GM21390 (cell line): ENCODE data around the gene XPO1.
A peak's percentile ranks its signal among the peaks of the same experiment; 100 is the strongest.
"Not testable (repeated sequence)": the region's sequence is repeated elsewhere in the genome, so short reads cannot be mapped to it uniquely, and the experiment has no call there.

Experiments used
- ATAC-seq: cut with Tn5 transposase; IDR thresholded peaks from one replicate; pipeline ENCODE4 v1.9.1; 2021; ENCODE audit not compliant: unreplicated experiment

XPO1 gene

DNA sequence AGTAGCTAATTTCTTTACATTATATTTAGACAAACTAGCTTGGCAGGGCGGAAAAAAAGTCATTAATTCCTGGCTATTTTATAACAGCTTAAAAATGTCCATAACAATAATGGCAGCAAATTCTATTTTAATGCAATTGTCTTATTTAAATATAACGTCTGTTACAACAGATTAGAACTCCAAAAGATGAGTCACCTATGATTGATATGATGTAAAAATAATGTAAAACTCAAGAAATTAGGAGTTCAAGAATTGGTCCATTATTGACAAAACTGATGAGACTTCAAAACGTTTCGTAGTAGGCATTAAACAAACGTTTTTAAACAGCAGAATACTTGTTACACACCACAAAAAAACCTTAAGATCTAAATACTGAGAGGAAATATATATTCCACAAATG lies 2.7 kb downstream of the XPO1 start:
- ATAC-seq = no peak

DNA sequence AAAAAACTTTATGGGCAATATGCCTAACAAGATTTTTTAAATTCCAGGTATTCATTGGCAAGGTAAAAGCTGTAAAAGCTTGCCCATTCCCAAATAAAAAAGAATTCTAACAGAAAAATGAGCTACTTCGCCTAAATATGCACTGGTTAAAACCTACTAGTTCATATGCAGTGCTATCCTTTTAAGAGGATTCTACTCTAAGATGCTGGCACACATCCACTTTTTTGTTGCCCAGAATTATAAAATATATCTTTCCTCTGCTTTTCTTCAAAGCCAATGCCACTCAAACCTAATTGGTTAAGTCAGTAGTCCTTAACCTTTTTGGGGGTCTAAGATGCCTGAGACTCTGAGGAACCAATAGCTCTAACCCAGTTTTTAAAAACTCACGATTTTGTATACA lies 3.2 kb downstream of the XPO1 start:
- ATAC-seq = no peak

DNA sequence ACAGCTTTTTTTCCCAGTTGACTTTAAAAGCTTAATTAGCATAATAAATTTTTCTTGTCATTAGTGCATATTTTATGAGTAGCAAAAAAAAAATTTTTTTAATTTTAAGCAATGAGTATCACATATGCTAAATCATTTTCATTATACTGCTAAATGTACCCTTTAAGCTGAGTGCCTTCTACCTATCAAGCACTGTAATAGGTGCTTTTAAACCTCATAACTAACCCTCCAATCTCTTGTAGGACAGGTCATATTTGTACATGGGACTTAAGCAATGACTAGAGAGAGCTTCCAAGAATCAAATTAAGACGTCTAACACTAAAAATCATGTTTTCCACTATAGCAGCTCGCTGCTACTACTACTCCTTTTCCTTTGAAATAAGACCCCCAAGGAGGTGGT lies 7.4 kb downstream of the XPO1 start:
- ATAC-seq = no peak

- ATAC-seq = no peak
Observed at GRCh38 chr2:61529944-61530735, 8.0 kb downstream of the XPO1 start.

- no peak for ATAC-seq
Observed at GRCh38 chr2:61520261-61520660, 17.9 kb downstream of the XPO1 start.

DNA sequence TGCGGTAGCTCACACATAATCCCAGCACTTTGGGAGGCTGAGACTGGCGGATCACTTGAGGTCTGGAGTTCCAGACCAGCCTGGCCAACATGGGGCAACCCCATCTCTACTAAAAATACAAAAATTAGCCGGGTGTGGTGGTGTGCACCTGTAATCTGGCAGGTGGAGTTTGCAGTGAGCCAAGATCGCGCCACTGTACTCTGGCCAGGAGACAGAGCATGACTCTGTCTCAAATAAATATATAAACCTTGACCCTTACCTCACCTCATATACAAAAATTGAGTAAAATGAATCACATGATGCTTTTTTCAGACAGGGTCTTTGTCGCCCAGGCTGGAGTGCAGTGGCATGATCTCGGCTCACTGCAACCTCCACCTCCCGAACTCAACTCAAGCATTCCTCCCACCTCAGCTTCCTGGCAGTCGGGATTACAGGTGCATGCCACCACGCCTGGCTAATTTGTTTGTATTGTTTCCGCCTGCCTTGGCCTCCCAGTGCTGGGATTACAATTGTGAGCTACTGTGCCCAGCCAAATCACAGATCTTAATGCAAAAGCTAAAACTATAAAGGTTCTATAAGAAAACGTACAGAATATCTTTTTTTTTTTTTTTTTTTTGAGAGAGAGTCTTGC lies 25.3 kb downstream of the XPO1 start:
- no peak for ATAC-seq

DNA sequence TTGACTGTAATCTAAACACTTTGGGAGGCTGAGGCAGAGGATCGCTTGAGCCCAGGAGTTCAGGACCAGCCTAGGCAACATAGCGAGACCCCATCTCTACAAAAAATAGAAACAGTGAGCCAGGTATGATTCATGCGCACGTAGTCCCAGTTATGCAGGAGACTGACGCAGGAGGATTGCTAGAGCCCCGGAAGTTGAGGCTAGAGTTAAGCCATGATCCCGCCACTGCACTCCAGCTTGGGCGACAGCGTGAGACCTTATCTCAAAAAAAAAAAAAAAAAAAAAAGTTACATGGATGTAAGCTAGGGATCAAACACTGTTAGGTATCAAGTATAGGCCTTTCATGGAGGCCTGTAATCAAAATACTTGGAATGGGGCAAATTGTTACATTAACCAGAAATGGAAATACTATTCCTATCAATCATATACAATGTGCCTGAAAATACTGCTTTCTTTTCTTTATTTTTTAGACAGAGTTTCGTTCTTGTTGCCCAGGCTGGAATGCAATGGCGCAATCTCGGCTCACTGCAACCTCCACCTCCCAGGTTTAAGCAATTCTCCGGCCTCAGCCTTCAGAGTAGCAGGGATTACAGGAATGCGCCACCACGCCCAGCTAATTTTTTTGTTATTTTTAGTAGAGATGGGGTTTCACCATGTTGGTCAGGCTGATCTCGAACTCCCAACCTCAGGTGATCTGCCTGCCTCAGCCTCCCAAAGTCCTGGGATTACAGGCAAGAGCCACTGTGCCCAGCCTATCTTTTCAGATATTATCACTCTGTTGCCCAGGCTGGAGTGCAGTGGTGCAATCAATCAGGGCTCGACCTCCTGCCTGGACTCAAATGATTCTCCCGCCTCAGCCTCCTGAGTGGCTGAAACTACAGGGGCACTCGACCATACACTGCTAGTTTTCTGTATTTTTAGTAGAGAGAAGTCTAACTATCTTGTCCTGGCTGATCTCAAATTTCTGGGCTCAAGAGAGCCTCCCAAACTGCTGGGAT lies 27.2 kb downstream of the XPO1 start:
- ATAC-seq = no peak

- ATAC-seq = no peak
Observed at GRCh38 chr2:61504949-61505348, 33.2 kb downstream of the XPO1 start.

- no peak for ATAC-seq
Observed at GRCh38 chr2:61499060-61499459, 39.1 kb downstream of the XPO1 start.

DNA sequence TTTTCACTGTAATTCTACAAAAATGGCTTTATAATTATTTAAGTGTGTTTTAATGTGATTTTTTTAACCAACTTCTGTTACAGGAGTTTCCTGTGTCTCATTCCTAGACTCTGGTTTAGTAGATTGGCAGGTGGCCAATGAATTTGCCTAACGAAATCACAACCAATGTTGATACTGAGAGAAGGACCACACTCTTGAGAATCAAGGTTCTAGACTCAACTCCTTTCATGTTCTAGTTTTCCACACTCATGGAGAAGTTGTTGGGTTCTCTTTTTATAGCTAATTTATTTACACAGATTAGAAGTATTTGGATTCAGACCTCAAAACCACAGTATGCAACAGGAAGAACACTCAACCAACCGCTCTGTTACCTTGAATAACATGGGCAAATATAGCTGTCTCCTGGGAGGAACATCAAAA lies 44.6 kb downstream of the XPO1 start:
- no peak for ATAC-seq

DNA sequence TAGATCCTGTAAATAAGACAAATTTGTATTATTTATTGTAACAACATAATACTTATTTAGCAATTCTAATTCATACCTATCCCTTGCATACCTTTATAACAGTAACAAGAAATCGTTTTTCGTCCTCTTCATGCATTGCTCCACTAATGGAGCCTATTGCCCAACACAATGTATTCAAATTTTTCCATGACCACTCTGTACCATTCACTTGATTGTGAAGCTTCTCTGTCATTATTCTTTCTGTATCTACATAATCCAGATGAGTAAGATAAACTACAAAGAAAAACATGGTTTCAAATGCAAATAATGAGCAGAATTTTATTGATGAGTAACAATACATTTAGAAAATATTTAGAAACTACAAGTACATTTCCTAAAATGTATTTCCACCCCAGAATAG lies 45.7 kb downstream of the XPO1 start:
- ATAC-seq = no peak

DNA sequence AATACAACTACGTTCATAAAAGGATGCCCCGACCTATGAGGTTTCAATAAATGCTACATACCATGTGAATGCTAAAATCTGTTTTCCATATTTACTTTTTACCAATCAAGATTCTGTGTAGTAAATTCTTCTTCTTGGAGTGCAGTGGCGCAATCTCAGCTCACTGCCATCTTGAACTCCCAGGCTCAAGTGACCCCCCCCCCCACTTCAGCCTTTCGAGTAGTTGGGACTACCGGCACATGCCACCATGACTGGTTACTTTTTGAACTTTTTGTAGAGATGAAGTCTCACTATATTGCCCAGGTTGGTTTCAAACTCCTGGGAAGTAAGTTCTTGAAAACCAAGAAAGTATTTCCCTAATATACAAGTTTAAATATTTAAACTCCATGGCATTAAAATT lies 52.9 kb downstream of the XPO1 start:
- ATAC-seq = no peak

DNA sequence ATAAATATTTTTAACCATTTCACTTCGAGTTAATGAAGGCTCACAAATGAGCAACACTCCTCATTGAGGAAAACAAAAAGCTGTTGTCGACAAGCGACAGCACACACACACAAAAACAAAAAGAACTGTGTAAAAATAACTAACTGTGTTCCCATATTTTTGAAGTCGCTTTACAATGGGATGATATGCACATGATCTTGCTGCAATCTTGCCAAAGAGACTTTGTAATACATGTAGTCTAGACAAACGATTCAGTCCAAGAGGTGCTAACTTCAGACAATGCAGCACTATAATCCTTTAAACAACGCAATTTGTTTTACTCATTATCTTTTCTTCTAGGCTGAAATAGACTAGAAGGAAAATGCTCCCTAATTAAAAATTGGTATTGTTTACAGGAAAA lies 60.1 kb downstream of the XPO1 start:
- ATAC-seq = no peak

DNA sequence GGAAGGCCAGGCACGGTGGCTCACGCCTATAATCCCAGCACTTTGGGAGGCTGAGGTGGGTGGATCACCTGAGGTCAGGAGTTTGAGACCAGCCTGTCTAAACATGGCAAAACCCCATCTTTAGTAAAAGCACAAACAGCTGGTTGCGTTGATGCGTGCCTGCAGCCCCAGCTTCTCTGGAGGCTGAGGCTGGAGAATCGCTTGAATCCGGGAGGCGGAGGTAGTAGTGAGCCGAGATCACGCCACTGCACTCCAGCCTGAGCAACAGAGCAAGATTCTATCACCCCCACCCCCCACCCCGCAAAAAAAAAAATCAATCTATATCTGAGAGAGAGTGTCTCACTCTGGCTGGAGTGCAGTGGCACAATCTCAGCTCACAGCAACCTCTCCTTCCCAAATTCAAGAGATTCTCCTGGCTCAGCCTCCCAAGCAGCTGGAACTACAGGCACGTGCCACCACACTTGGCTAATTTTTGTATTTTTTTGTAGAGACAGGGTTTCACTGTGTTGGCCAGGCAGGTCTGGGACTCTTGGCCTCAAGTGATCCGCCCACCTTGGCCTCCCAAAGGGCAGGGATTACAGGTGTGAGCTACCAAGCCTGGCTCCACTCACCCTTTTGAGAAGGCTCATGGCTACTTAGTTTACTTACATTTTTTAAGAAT lies 61.1 kb downstream of the XPO1 start:
- ATAC-seq = not testable (repeated sequence)

GRCh38 chr2:61471905-61472805 lies 66.0 kb downstream of the XPO1 start:
- no peak for ATAC-seq

- peak; percentile 81 for ATAC-seq
Observed at GRCh38 chr2:61470965-61471904, 66.9 kb downstream of the XPO1 start, which contains the start of gene USP34. TSS of gene USP34 (minus strand) at chr2:61471087. CDS start at chr2:61470692, 395 bp downstream.

DNA sequence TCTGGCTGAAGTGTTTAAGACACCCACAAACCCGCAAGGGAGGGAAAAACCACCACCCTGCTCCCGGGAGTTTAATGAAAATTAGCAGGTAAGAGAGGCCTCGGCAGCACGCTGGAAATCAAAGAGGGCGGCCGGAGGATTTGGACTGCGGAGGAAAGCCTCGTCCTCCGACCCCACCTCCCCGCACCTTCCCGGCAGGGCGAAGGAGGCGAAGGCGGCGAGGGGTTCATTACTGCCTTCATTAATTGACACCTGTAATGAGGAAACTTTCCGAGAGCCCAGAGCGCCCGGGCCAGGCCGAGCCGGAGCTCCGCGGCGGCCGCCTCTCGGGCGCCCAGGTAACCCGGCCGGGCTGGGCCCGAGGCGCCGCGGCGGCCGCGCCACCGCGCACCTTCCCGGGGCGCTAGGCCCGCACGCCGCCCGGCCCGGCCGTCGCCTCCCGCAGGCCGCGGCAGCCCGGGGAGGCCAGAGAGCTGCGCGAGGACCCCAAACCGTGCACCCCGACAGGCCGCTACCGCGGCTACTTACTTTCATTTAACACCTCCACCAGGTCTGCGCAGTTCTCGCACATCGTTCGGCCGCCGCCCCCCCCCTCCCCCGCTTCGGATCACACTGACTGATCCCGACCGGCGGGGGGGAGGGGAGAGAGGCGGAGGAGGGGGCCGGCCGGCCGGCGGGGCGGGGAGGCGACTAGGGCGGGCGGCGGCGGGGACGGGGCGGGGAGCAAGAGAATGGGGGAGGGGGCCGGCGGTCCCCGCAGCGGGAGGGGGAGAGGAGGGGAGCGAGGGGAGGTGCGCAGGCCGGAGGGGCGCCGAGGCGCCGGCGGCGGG lies 67.8 kb downstream of the XPO1 start:
- ATAC-seq = peak; percentile 30
